Gastroesophageal sphincter (tissue), 3 donors: ENCODE measurements around the gene C1QTNF12.

Source experiments
- CTCF ChIP-seq, 4 experiments: fragments of 200-600 bp in 2 of 4; fragments of 450-650 bp in 2 of 4; sonication (generic) in 1 of 4; IDR thresholded peaks; one replicate each; pipeline ENCODE4 v1.5.1; 2017 to 2019; ENCODE audit warnings: antibody characterized with exemption in 4 of 4, mild to moderate bottlenecking in 2 of 4, moderate library complexity in 2 of 4
- POLR2A ChIP-seq, 2 donors: fragments of 450-650 bp; IDR thresholded peaks; one replicate each; pipeline ENCODE4 v1.6.1; 2017; ENCODE audit warnings: antibody characterized with exemption in 2 of 2, mild to moderate bottlenecking in 2 of 2, moderate library complexity in 1 of 2

GRCh38 chr1:1292442-1292779 is 45.9 kb upstream of the C1QTNF12 start:
- TF ChIP-seq CTCF (IDR thresholded peaks at IDR 0.05), result no peak
- no peak for TF ChIP-seq POLR2A (IDR thresholded peaks at IDR 0.05)
